22Rv1 (cell line): ENCODE data around the gene JMJD4.

Experiments used
- H3K27ac ChIP-seq: fragments of 450-650 bp; 2 replicates; pipeline ENCODE4 v1.5.1; 2017
- CTCF ChIP-seq: fragments of 450-650 bp; IDR thresholded peaks from 2 replicates; pipeline ENCODE4 v1.5.1; 2017; ENCODE audit warnings: mild to moderate bottlenecking
- ZFX ChIP-seq: fragments of 450-650 bp; IDR thresholded peaks from 2 replicates; pipeline ENCODE4 v1.6.1; 2017; ENCODE audit warnings: antibody characterized with exemption, borderline replicate concordance

Gene JMJD4

GRCh38 chr1:227734856-227735538 lies at the start of gene JMJD4, which contains the start of gene SNAP47:
Gene JMJD4, minus strand, starts transcription at chr1:227735302. Its CDS starts 29 bp downstream, at chr1:227735273.
Gene SNAP47, plus strand, starts transcription at chr1:227735435. Its CDS starts 12,302 bp downstream, at chr1:227747737.
- peak within 1 kb of the TSS; percentile 82 for H3K27ac ChIP-seq
- TF ChIP-seq CTCF, result no peak
- TF ChIP-seq ZFX, result no peak

- no peak for TF ChIP-seq ZFX
- no peak overlapping the region for H3K27ac ChIP-seq
Observed at GRCh38 chr1:227782226-227782625, 47.1 kb upstream of the JMJD4 start.

- no peak overlapping the region for H3K27ac ChIP-seq
- TF ChIP-seq CTCF, result no peak
- TF ChIP-seq ZFX, result no peak
Observed at GRCh38 chr1:227781314-227781930, 46.3 kb upstream of the JMJD4 start.

GRCh38 chr1:227780101-227781044 lies 45.3 kb upstream of the JMJD4 start:
- TF ChIP-seq CTCF, result no peak
- TF ChIP-seq ZFX, result no peak
- H3K27ac ChIP-seq, result no peak overlapping the region

- TF ChIP-seq ZFX, result no peak
- no peak for TF ChIP-seq CTCF
- H3K27ac ChIP-seq, result no peak overlapping the region
Observed at GRCh38 chr1:227779685-227780084, 44.6 kb upstream of the JMJD4 start.

- no peak overlapping the region for H3K27ac ChIP-seq
- TF ChIP-seq CTCF (no peak), ZFX (no peak)
Observed at GRCh38 chr1:227779021-227779441, 43.9 kb upstream of the JMJD4 start.

- no peak overlapping the region for H3K27ac ChIP-seq
- no peak for TF ChIP-seq CTCF
- TF ChIP-seq ZFX, result no peak
Observed at GRCh38 chr1:227778401-227778947, 43.4 kb upstream of the JMJD4 start.
